BLaER1 (cell line): Measurements from ENCODE around the gene HLCS.
A peak's percentile ranks its signal among the peaks of the same experiment; 100 is the strongest.

Source experiments
- H3K27ac ChIP-seq: shearing (Covaris generic); formaldehyde crosslinking; 2 replicates; pipeline ENCODE4 v1.8.1; 2022
- H3K27me3 ChIP-seq: shearing (Covaris generic); formaldehyde crosslinking; 2 replicates; pipeline ENCODE4 v1.8.1; 2022
- H3K36me3 ChIP-seq: shearing (Covaris generic); formaldehyde crosslinking; 2 replicates; pipeline ENCODE4 v1.8.1; 2022
- H3K4me1 ChIP-seq: shearing (Covaris generic); formaldehyde crosslinking; 2 replicates; pipeline ENCODE4 v1.8.1; 2022
- H3K4me2 ChIP-seq: shearing (Covaris generic); formaldehyde crosslinking; 2 replicates; pipeline ENCODE4 v1.8.1; 2022
- H3K4me3 ChIP-seq: shearing (Covaris generic); formaldehyde crosslinking; 2 replicates; pipeline ENCODE4 v1.8.1; 2022
- H3K9ac ChIP-seq: shearing (Covaris generic); formaldehyde crosslinking; 2 replicates; pipeline ENCODE4 v1.8.1; 2022
- H3K9me3 ChIP-seq: shearing (Covaris generic); formaldehyde crosslinking; 2 replicates; pipeline ENCODE4 v1.8.1; 2022
- H4K20me1 ChIP-seq: shearing (Covaris generic); formaldehyde crosslinking; 2 replicates; pipeline ENCODE4 v1.8.1; 2022
- Cebpa-rat ChIP-seq: shearing (Covaris generic); IDR thresholded peaks from 2 replicates; pipeline ENCODE4 v1.8.1; 2022

HLCS gene

GRCh38 chr21:36744190-36744559, 222.3 kb downstream of the HLCS start:
- no peak for TF ChIP-seq Cebpa-rat
- H3K27me3 ChIP-seq = peaks cover 37% of the 10 kb centered on the region

GRCh38 chr21:36743446-36743845, 223.0 kb downstream of the HLCS start:
- Histone ChIP-seq H3K36me3 (no peaks in the 10 kb centered on the region), H4K20me1 (no peaks in the 10 kb centered on the region), H3K4me1 (no peaks in the 10 kb centered on the region), H3K4me3 (no peak overlapping the region), H3K27me3 (peaks cover 37% of the 10 kb centered on the region), H3K27ac (no peak overlapping the region), H3K9me3 (peaks cover 10% of the 10 kb centered on the region; the same call in 1 of the 2 replicates), H3K9ac (no peak overlapping the region), H3K4me2 (no peak overlapping the region)
- TF ChIP-seq Cebpa-rat = no peak

More at GRCh38 chr21:36744190-36744559, 222.3 kb downstream of the HLCS start:
- no peak overlapping the region for H3K27ac ChIP-seq
- no peak overlapping the region for H3K4me2 ChIP-seq
- H3K4me1 ChIP-seq = no peaks in the 10 kb centered on the region
- H4K20me1 ChIP-seq = no peaks in the 10 kb centered on the region
- H3K9ac ChIP-seq = no peak overlapping the region
- no peaks in the 10 kb centered on the region for H3K36me3 ChIP-seq
- peaks cover 10% of the 10 kb centered on the region; the same call in 1 of the 2 replicates for H3K9me3 ChIP-seq
- no peak overlapping the region for H3K4me3 ChIP-seq

- no peaks in the 10 kb centered on the region for H3K36me3 ChIP-seq
- no peaks in the 10 kb centered on the region for H3K4me1 ChIP-seq
- H3K27ac ChIP-seq = no peak overlapping the region
- H3K27me3 ChIP-seq = peaks cover 33% of the 10 kb centered on the region
- TF ChIP-seq Cebpa-rat = no peak
- H4K20me1 ChIP-seq = no peaks in the 10 kb centered on the region
- no peak overlapping the region for H3K4me2 ChIP-seq
- no peak overlapping the region for H3K4me3 ChIP-seq
- H3K9me3 ChIP-seq = peaks cover 7% of the 10 kb centered on the region; the same call in 1 of the 2 replicates
- H3K9ac ChIP-seq = no peak overlapping the region
These were observed 223.5 kb downstream of the HLCS start for GRCh38 chr21:36743008-36743407.

GRCh38 chr21:36741506-36741905, 225.0 kb downstream of the HLCS start:
- Histone ChIP-seq H3K9ac (no peak overlapping the region), H3K4me3 (no peak overlapping the region), H3K4me1 (no peaks in the 10 kb centered on the region), H3K36me3 (no peaks in the 10 kb centered on the region), H3K27me3 (peaks cover 18% of the 10 kb centered on the region; the same call in 1 of the 2 replicates), H3K9me3 (no peaks in the 10 kb centered on the region), H3K4me2 (no peak overlapping the region), H4K20me1 (no peaks in the 10 kb centered on the region), H3K27ac (no peak overlapping the region)
- no peak for TF ChIP-seq Cebpa-rat

- Histone ChIP-seq H3K27me3 (no peaks in the 10 kb centered on the region), H3K4me3 (no peak overlapping the region), H3K9ac (no peak overlapping the region), H3K27ac (no peak overlapping the region), H3K4me2 (no peak overlapping the region), H3K4me1 (no peaks in the 10 kb centered on the region), H3K36me3 (no peaks in the 10 kb centered on the region), H3K9me3 (no peaks in the 10 kb centered on the region), H4K20me1 (no peaks in the 10 kb centered on the region)
- TF ChIP-seq Cebpa-rat = 0 out of 2 replicates have a peak, but pooled peaks have one; percentile 17
These were observed 227.9 kb downstream of the HLCS start for GRCh38 chr21:36738489-36739126.

GRCh38 chr21:36735724-36736320, 230.6 kb downstream of the HLCS start:
- H3K27me3 ChIP-seq = no peaks in the 10 kb centered on the region
- no peaks in the 10 kb centered on the region for H3K4me1 ChIP-seq
- H3K4me2 ChIP-seq = no peak overlapping the region
- no peaks in the 10 kb centered on the region for H3K9me3 ChIP-seq
- no peak overlapping the region for H3K4me3 ChIP-seq
- H3K9ac ChIP-seq = no peak overlapping the region
- H3K36me3 ChIP-seq = no peaks in the 10 kb centered on the region
- no peak for TF ChIP-seq Cebpa-rat
- no peaks in the 10 kb centered on the region for H4K20me1 ChIP-seq
- no peak overlapping the region for H3K27ac ChIP-seq

GRCh38 chr21:36735201-36735515, 231.3 kb downstream of the HLCS start:
- Histone ChIP-seq H3K27ac (no peak overlapping the region), H3K27me3 (no peaks in the 10 kb centered on the region), H3K4me1 (no peaks in the 10 kb centered on the region), H3K9ac (no peak overlapping the region), H3K4me2 (no peak overlapping the region), H4K20me1 (no peaks in the 10 kb centered on the region), H3K4me3 (no peak overlapping the region), H3K36me3 (no peaks in the 10 kb centered on the region), H3K9me3 (no peaks in the 10 kb centered on the region)
- TF ChIP-seq Cebpa-rat = no peak

- no peaks in the 10 kb centered on the region for H4K20me1 ChIP-seq
- no peaks in the 10 kb centered on the region for H3K4me1 ChIP-seq
- H3K9ac ChIP-seq = no peak overlapping the region
- H3K36me3 ChIP-seq = no peaks in the 10 kb centered on the region
- TF ChIP-seq Cebpa-rat = no peak
- no peaks in the 10 kb centered on the region for H3K27me3 ChIP-seq
- no peaks in the 10 kb centered on the region for H3K9me3 ChIP-seq
- H3K4me2 ChIP-seq = no peak overlapping the region
- H3K27ac ChIP-seq = no peak overlapping the region
- no peak overlapping the region for H3K4me3 ChIP-seq
These were observed 231.9 kb downstream of the HLCS start for GRCh38 chr21:36734367-36735200.

GRCh38 chr21:36733857-36734256, 232.6 kb downstream of the HLCS start:
- Histone ChIP-seq H3K4me3 (no peak overlapping the region), H3K9me3 (no peaks in the 10 kb centered on the region), H4K20me1 (no peaks in the 10 kb centered on the region), H3K27me3 (no peaks in the 10 kb centered on the region), H3K9ac (no peak overlapping the region), H3K27ac (no peak overlapping the region), H3K4me2 (no peak overlapping the region), H3K4me1 (peaks cover 4% of the 10 kb centered on the region), H3K36me3 (no peaks in the 10 kb centered on the region)
- TF ChIP-seq Cebpa-rat = no peak

- no peaks in the 10 kb centered on the region for H3K27me3 ChIP-seq
- H4K20me1 ChIP-seq = no peaks in the 10 kb centered on the region
- no peak overlapping the region for H3K9ac ChIP-seq
- H3K4me1 ChIP-seq = peaks cover 12% of the 10 kb centered on the region
- H3K4me2 ChIP-seq = no peak overlapping the region
- H3K27ac ChIP-seq = no peak overlapping the region
- TF ChIP-seq Cebpa-rat = no peak
- no peaks in the 10 kb centered on the region for H3K9me3 ChIP-seq
- H3K4me3 ChIP-seq = no peak overlapping the region
- H3K36me3 ChIP-seq = no peaks in the 10 kb centered on the region
These were observed 233.7 kb downstream of the HLCS start for GRCh38 chr21:36732761-36733160.
